Bronchial epithelial cell (primary cell): ENCODE results near the gene SPAG17. TPM values are rescaled to one million over a fixed set of nuclear protein-coding genes. Genes with fewer than 3 reads are reported as not detected.

Experiments
- DNase-seq: peaks from one replicate; pipeline ENCODE4 v3.0.0-alpha.2; 2010; ENCODE audit warnings: low read depth
- FAIRE-seq: peaks from 2 replicates; lab custom pipeline; 2011; peaks lifted over from hg19 to GRCh38; lab: Jason Lieb, UNC
- H3K27me3 ChIP-seq: 2 replicates; pipeline ENCODE4 v1.5.1; 2011; ENCODE audit warnings: low read length; ENCODE audit not compliant: control insufficient read depth, insufficient read depth
- H3K36me3 ChIP-seq: 2 replicates; pipeline ENCODE4 v1.5.1; 2011; ENCODE audit warnings: low read length; ENCODE audit not compliant: control insufficient read depth, insufficient read depth
- H3K4me3 ChIP-seq: 2 replicates; pipeline ENCODE4 v1.5.1; 2011; ENCODE audit warnings: mild to moderate bottlenecking, low read depth, low read length, control low read depth
- CTCF ChIP-seq: IDR thresholded peaks from 2 replicates; pipeline ENCODE4 v1.5.1; 2011; ENCODE audit warnings: mild to moderate bottlenecking, moderate library complexity, low read length, control low read depth, inconsistent platforms; ENCODE audit not compliant: insufficient read depth, severe bottlenecking
- total RNA-seq: library from RNA; depleted of rRNA; stranded (reverse); fragments of >200 nt; gene quantifications from 2 replicates; pipeline ENCODE4 v1.2.1, GENCODE V29; 2014

Gene SPAG17
- total RNA-seq, 1 donor from 2014 or later: under 0.01 TPM

- no peak overlapping the region for H3K4me3 ChIP-seq
- no peak for TF ChIP-seq CTCF
- FAIRE-seq: no peak
- no peak for DNase-seq
- H3K36me3 ChIP-seq: no peaks in the 10 kb centered on the region
- H3K27me3 ChIP-seq: no peaks in the 10 kb centered on the region
Observed at GRCh38 chr1:118110580-118110979, 74.4 kb downstream of the SPAG17 start.

GRCh38 chr1:118104951-118105350, 80.1 kb downstream of the SPAG17 start:
- Histone ChIP-seq H3K27me3 (no peaks in the 10 kb centered on the region), H3K4me3 (no peak overlapping the region), H3K36me3 (no peaks in the 10 kb centered on the region)
- FAIRE-seq (no peak), DNase-seq (no peak)
- TF ChIP-seq CTCF: no peak

GRCh38 chr1:118102445-118102844, 82.6 kb downstream of the SPAG17 start:
- no peak overlapping the region for H3K4me3 ChIP-seq
- no peak for TF ChIP-seq CTCF
- H3K27me3 ChIP-seq: no peaks in the 10 kb centered on the region
- no peaks in the 10 kb centered on the region for H3K36me3 ChIP-seq
- DNase-seq: no peak
- no peak for FAIRE-seq

GRCh38 chr1:118101999-118102398, 83.0 kb downstream of the SPAG17 start:
- TF ChIP-seq CTCF: no peak
- Histone ChIP-seq H3K36me3 (no peaks in the 10 kb centered on the region), H3K27me3 (no peaks in the 10 kb centered on the region), H3K4me3 (no peak overlapping the region)
- FAIRE-seq (no peak), DNase-seq (no peak)

GRCh38 chr1:118101515-118101844, 83.5 kb downstream of the SPAG17 start:
- TF ChIP-seq CTCF: no peak
- no peak overlapping the region for H3K4me3 ChIP-seq
- H3K36me3 ChIP-seq: no peaks in the 10 kb centered on the region
- no peaks in the 10 kb centered on the region for H3K27me3 ChIP-seq
- DNase-seq (no peak), FAIRE-seq (no peak)

GRCh38 chr1:118100686-118101514, 84.1 kb downstream of the SPAG17 start:
- H3K36me3 ChIP-seq: no peaks in the 10 kb centered on the region
- DNase-seq: no peak
- no peaks in the 10 kb centered on the region for H3K27me3 ChIP-seq
- H3K4me3 ChIP-seq: no peak overlapping the region
- no peak for FAIRE-seq
- no peak for TF ChIP-seq CTCF
